ENCODE measurements around the gene ATP11B.

DNA sequence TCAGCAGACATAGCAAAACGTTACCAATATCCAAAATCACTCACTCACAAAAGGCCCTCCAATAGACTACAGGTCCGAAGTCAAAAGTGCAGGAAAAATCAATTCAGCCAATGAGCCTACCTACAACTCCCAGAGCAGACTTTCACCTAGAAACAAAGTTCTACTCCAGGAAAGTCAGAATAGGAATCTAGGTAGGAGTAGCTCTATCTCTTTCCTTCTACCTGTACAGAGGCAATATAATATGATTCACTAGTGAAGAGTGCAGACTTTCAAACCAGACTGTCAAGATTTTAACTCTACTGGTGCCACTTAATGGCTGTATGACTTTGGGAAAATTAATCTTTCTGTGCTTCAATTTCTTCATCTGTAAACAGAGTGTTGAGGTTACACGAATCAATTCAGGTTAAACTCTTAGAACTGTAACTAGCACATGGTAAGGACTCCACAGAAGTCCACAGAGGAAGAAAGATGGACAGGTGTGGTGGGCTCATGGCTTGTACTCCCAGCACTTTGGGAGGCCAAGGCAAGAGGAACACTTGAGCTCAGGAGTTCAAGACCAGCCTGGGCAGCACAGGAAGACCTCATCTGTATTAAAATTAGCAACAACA lies 177.6 kb downstream of the ATP11B start:
- TF ChIP-seq, protein P1, sequence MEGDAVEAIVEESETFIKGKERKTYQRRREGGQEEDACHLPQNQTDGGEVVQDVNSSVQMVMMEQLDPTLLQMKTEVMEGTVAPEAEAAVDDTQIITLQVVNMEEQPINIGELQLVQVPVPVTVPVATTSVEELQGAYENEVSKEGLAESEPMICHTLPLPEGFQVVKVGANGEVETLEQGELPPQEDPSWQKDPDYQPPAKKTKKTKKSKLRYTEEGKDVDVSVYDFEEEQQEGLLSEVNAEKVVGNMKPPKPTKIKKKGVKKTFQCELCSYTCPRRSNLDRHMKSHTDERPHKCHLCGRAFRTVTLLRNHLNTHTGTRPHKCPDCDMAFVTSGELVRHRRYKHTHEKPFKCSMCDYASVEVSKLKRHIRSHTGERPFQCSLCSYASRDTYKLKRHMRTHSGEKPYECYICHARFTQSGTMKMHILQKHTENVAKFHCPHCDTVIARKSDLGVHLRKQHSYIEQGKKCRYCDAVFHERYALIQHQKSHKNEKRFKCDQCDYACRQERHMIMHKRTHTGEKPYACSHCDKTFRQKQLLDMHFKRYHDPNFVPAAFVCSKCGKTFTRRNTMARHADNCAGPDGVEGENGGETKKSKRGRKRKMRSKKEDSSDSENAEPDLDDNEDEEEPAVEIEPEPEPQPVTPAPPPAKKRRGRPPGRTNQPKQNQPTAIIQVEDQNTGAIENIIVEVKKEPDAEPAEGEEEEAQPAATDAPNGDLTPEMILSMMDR (IDR thresholded peaks at IDR 0.05; ENCODE audit: low read depth, low read length, poor library complexity, severe bottlenecking), result no peak
- no peak for TF ChIP-seq EZH2phosphoT487 (IDR thresholded peaks at IDR 0.05; ENCODE audit: borderline replicate concordance, low read length)
